GM18517 (cell line): Measurements from ENCODE around the gene JMJD1C.

Experiments
- ATAC-seq: cut with Tn5 transposase; IDR thresholded peaks from one replicate; pipeline ENCODE4 v1.9.1; 2021; ENCODE audit warnings: mild to moderate bottlenecking, moderate library complexity; ENCODE audit not compliant: unreplicated experiment

Gene JMJD1C

DNA sequence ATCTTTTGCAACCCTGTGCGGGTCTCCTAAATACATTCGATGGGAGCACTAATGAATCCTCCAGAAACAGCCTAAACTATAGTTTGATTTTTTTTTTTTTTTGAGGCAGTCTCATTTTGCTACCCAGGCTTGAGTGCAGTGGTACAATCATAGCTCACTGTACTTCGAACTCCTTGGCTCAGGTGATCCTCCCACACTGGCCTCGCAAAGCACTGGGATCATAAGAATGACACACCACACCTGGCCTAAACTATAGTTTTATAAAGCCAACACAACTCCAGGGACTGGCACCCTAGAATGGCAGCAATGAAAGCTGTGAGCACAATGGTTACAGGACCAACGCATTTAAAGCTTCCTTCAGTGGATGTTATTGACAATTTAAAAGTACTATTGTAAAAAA is 14.5 kb upstream of the JMJD1C start:
- no peak for ATAC-seq

DNA sequence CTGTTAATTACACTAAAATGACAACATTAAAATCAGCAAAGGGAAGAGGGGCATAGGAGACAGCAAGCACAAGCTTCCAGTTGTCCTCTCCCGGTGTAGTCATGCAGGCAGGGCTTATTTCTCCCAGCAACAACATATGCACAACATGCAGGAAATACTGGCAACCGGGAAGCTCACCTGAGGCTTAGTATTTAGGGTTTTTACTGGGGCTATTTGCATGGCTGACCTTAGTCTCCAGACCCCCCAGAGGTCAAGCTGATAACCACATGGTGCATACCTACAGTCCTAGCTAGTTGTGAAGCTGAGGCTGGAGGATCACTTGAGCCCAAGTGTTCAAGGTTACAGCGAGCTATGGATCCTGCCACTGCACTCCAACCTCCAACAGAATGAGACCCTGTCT is 12.8 kb upstream of the JMJD1C start:
- no peak for ATAC-seq

DNA sequence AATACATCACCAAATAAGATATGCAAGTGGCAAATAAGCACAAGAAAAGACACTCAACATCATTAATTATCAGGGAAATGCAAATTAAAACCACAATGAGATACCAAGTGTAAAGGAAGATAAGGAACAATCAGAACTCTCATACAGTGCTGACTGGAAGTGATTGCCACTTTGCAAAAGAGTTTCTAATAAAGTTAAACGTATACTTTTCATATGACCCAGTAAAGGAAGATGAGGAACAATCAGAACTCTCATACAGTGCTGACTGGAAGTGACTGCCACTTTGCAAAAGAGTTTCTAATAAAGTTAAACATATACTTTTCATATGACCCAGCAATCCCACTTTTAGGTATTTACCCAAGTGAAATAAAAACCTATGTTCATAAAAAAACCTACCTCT is 12.2 kb upstream of the JMJD1C start:
- ATAC-seq = no peak

GRCh38 chr10:63474488-63474887 is 8.7 kb upstream of the JMJD1C start:
- ATAC-seq = no peak

DNA sequence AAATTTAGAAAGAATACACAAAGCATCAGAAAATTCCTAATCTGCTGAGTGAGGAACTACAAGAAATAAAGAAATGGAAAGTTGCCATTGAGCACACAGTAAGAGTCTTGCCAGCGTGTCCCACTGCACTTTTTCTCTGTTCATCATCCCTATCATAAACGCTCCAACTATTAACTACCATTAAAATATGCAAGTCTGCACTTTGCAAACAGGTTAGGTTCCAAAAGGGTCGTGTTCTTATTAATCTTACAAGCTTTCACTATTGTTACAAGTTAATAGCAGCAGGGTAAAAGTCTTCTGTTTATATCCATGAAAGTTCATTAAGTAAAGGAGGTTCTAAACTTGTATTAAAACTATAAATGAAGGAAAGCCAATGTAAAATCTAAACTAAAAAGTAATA is 5.2 kb upstream of the JMJD1C start:
- no peak for ATAC-seq

GRCh38 chr10:63468947-63469346 is 3.2 kb upstream of the JMJD1C start:
- ATAC-seq = no peak

DNA sequence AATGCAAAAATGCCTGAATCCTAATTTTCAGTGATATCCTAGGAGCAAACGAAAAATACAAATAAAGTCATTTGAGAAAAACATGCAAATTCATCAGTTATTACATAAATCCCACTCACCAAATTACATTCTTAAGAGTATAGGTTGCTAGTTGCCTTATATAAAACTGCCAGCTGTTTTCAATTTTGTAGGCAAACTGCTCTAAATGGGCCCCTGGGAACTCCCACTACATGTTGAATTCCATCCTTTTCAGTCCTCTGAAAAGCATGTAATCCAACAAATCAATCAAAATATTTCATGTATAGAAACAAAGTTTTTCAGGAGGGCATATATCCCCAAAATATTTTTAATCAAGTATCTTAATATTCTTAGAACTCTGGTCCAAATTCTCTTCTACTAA is 2.1 kb upstream of the JMJD1C start:
- ATAC-seq = no peak

GRCh38 chr10:63466144-63466935 is 563 bp upstream of the JMJD1C start:
- ATAC-seq = peak; percentile 37

GRCh38 chr10:63464402-63465292 is 1.1 kb downstream of the JMJD1C start:
- ATAC-seq = peak; percentile 34

GRCh38 chr10:63462442-63462841 is 3.3 kb downstream of the JMJD1C start:
- no peak for ATAC-seq

DNA sequence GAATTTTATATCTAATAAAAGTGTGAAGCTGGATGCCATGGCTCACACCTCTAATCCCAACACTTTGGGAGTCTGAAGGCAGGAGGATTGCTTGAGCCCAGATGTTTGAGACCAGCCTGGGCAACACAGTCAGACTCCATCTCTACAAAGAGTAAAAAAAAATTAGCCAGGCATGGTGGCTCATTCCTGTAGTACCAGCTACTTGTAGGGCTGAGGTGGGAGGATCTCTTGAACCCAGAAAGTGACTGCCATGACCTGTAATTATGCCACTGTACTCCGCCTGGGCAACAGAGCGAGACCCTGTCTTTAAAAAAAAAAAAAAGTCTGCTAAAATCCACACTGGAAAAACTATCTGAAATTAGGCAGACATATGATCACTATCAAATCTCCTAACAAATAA is 7.6 kb downstream of the JMJD1C start:
- ATAC-seq = no peak

DNA sequence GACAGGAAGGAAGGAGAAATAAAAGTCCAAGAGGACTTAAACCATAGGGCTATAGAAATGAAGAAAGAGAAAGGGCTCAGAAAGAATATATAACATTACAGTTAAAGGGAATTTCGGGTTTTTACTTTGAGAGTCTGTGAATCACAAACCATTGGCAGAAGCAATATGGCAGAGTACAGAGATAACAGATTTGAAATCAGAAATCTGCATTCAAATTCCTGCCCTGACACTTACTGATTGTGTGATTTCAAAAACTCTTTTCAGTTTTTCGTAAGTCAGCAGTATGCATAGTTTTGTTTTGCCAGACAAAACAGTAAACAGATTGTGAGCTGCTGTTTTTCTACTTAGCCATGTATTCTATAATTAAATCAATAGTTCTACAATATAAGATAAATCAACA is 8.2 kb downstream of the JMJD1C start:
- ATAC-seq = no peak

DNA sequence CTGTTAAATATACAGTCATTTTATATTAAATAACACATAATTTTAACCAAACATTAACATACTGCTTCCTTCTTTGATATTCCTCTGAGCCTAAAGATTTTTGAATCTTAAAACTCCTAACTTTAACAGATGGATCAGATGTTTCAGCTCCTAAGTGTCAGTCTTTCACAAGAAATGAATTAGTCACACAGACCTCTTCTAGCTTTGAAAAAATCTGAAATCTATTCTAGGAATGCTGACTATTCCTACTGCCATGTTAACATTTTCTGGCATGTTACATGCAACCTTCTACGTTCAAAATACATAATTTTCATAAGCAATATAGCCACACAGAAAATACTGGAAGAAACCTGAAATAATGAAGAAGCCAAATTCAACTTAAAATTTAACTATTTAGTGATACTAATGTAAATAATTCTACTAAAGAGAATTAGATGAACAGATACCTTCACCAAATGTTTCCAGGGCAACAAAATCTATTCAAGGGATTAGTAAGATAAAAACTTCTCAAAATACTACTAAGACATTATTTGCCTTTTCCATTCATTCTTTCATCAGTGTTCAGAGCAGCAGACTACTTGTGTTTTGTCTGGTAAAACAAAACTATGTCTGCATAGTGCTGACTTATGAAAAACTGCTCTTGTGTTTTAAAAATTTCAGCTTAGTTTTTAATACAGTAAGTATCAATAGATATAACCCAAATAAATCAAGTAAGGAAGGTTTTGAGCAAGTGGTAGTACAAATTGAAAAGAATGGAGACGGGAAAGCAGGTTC is 9.2 kb downstream of the JMJD1C start:
- no peak for ATAC-seq

- ATAC-seq = no peak
These were observed 10.3 kb downstream of the JMJD1C start for GRCh38 chr10:63455507-63455906.

DNA sequence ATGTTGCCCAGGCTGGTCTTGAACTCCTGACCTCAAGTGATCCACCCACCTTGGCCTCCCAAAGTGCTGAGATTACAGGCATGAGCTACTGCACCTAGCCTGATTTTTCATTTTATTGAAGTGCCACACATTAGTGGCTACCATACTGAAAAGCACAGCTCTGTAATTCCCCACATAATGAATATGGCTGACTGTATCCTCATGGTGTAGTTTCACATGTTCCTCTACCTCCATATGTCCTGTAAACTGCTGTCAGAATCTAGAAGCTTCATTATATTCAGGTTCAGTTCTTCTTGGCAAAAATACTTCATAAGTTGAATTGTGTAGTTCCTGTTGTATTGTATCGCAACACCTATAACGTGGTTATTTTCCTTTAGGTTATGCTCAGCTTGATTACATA is 11.1 kb downstream of the JMJD1C start:
- ATAC-seq = no peak

- no peak for ATAC-seq
These were observed 13.3 kb downstream of the JMJD1C start for GRCh38 chr10:63452524-63452923.

DNA sequence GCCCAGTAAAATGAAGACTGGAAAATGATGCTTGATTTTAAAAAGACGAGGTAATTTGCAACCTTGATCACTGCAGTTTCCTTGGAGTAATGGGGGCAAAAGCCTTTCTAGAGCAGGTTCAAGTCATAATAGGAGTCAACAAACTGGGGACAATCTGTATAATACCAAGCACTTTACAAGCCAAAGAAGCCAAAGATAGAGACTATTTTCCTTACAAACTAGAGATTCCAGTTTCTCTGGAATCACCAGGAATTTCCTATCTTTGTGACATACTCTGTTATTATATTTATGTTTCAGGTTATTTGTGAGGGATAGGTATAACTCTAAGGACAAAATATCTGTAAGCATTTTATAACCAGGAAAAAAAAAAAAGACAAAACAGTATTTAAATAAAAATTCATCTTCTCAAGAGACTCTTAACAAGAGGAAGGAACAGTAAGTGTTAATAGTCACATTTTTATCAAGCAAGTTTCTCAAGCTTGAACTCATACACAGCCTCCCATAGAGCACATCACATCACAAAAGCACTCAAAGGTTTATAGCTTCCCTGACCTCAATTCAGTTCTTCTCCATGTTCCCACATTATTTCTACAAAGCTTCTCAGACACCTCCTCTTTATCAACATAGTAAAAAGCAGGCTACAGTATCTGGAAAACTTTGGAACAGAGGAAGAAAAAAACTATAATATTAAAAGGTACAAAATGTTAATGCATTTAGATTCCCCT is 18.9 kb downstream of the JMJD1C start:
- ATAC-seq = no peak

GRCh38 chr10:63441404-63441803 is 24.4 kb downstream of the JMJD1C start:
- ATAC-seq = no peak

DNA sequence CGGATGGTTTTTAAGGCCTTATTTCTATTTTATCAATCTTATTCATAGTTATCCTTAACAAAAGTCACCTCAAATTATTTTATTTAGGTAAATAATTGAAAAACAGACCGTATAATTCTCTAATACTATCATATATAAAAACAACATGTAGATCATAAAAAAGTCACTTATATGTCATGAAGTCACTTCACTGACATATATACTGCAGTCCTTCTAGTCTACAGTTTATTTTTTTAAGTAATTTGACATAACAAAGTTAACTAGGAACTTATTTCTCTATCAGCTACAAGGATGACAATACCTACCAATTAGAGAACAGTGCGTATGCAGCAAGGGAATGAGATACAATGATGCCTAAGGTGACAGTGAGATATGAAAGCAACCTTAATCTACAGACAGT is 26.2 kb downstream of the JMJD1C start:
- ATAC-seq = no peak
